HepG2 (cell line): ENCODE measurements around the gene CFAP43. TPM values are rescaled to one million over a fixed set of nuclear protein-coding genes. Genes with fewer than 3 reads are reported as not detected.

Experiments used
- AGO2 ChIP-seq: fragments of 200-400 bp; formaldehyde crosslinking; optimal IDR thresholded peaks from 2 replicates; pipeline ENCODE3; 2017; ENCODE audit warnings: mild to moderate bottlenecking, low read depth, low read length, moderate library complexity
- GABPB1 ChIP-seq: IDR thresholded peaks from 2 replicates; pipeline ENCODE4 v1.6.1; 2016; ENCODE audit warnings: mild to moderate bottlenecking, missing genetic modification reagents, moderate library complexity, missing compliant biosample characterization
- MBD4 ChIP-seq: IDR thresholded peaks from 2 replicates; pipeline ENCODE4 v1.6.1; 2012; ENCODE audit warnings: low read length, inconsistent platforms, borderline replicate concordance
- NFIC ChIP-seq: IDR thresholded peaks from 2 replicates; pipeline ENCODE4 v1.6.1; 2012; ENCODE audit warnings: mild to moderate bottlenecking, low read length, inconsistent platforms
- NKX3-1 ChIP-seq: sonication (generic); formaldehyde crosslinking; IDR thresholded peaks from 2 replicates; pipeline ENCODE4 v1.5.0; 2020; ENCODE audit warnings: missing genetic modification reagents
- NR2F6 ChIP-seq, 2 experiments: IDR thresholded peaks; 2 replicates each; pipeline ENCODE4 v1.6.1; 2016; ENCODE audit warnings: antibody characterized with exemption in 1 of 2, mild to moderate bottlenecking in 1 of 2
- PAWR ChIP-seq: sonication (generic); formaldehyde crosslinking; IDR thresholded peaks from 2 replicates; pipeline ENCODE4 v1.4.0; 2020; ENCODE audit warnings: missing genetic modification reagents, mild to moderate bottlenecking, borderline replicate concordance
- PCBP1 ChIP-seq: fragments of 200-400 bp; formaldehyde crosslinking; IDR thresholded peaks from 2 replicates; pipeline ENCODE4 v1.6.1; 2017; ENCODE audit warnings: mild to moderate bottlenecking, low read depth, low read length, borderline replicate concordance
- PTBP1 ChIP-seq: fragments of 200-400 bp; formaldehyde crosslinking; IDR thresholded peaks from 2 replicates; pipeline ENCODE4 v1.6.1; 2018; ENCODE audit warnings: low read length, low read depth; ENCODE audit not compliant: poor library complexity, severe bottlenecking
- RAD21 ChIP-seq: fragments of 450-650 bp; formaldehyde crosslinking; IDR thresholded peaks from 2 replicates; pipeline ENCODE4 v1.5.0; 2020; ENCODE audit warnings: mild to moderate bottlenecking
- REXO4 ChIP-seq: sonication (generic); formaldehyde crosslinking; IDR thresholded peaks from 2 replicates; pipeline ENCODE4 v1.8.0; 2022; ENCODE audit warnings: missing genetic modification reagents, mild to moderate bottlenecking, borderline replicate concordance
- RFXAP ChIP-seq: sonication (generic); formaldehyde crosslinking; IDR thresholded peaks from 2 replicates; pipeline ENCODE4 v1.4.0; 2020; ENCODE audit warnings: missing genetic modification reagents, borderline replicate concordance
- SMAD3 ChIP-seq: sonication (generic); formaldehyde crosslinking; IDR thresholded peaks from 2 replicates; pipeline ENCODE4 v1.4.0; 2020; ENCODE audit warnings: missing genetic modification reagents
- SMC3 ChIP-seq: IDR thresholded peaks from 2 replicates; pipeline ENCODE4 v1.6.1; 2011; ENCODE audit warnings: low read length, improper control_type of control experiment
- TBX2 ChIP-seq: sonication (generic); formaldehyde crosslinking; IDR thresholded peaks from 2 replicates; pipeline ENCODE4 v1.5.0; 2020; ENCODE audit warnings: missing genetic modification reagents, mild to moderate bottlenecking, borderline replicate concordance
- TEAD2 ChIP-seq: sonication (generic); formaldehyde crosslinking; IDR thresholded peaks from 2 replicates; pipeline ENCODE4 v1.9.0; 2021; ENCODE audit warnings: missing genetic modification reagents
- TP53 ChIP-seq: sonication (generic); formaldehyde crosslinking; conservative IDR thresholded peaks from 2 replicates; pipeline ENCODE4 v1.4.0; 2020; ENCODE audit warnings: missing genetic modification reagents
- U2AF2 ChIP-seq: fragments of 200-400 bp; formaldehyde crosslinking; IDR thresholded peaks from 2 replicates; pipeline ENCODE4 v1.6.1; 2017; ENCODE audit warnings: low read depth, mild to moderate bottlenecking, low read length
- ZC3H4 ChIP-seq: sonication (generic); formaldehyde crosslinking; IDR thresholded peaks from 2 replicates; pipeline ENCODE4 v1.4.0; 2020; ENCODE audit warnings: missing genetic modification reagents, borderline replicate concordance
- ZNF143 ChIP-seq: sonication (generic); formaldehyde crosslinking; IDR thresholded peaks from 2 replicates; pipeline ENCODE4 v1.4.0; 2020; ENCODE audit warnings: missing genetic modification reagents
- ZNF225 ChIP-seq: sonication (generic); formaldehyde crosslinking; IDR thresholded peaks from 2 replicates; pipeline ENCODE4 v1.4.0; 2020; ENCODE audit warnings: mild to moderate bottlenecking, missing genetic modification reagents
- ZNF256 ChIP-seq: sonication (generic); formaldehyde crosslinking; conservative IDR thresholded peaks from 2 replicates; pipeline ENCODE4 v1.4.0; 2020; ENCODE audit warnings: missing genetic modification reagents
- ZNF530 ChIP-seq: sonication (generic); formaldehyde crosslinking; IDR thresholded peaks from 2 replicates; pipeline ENCODE4 v1.5.0; 2020; ENCODE audit warnings: low read depth, mild to moderate bottlenecking, missing genetic modification reagents
- ZNF670 ChIP-seq: sonication (generic); formaldehyde crosslinking; IDR thresholded peaks from 2 replicates; pipeline ENCODE4 v1.8.0; 2022; ENCODE audit warnings: mild to moderate bottlenecking, missing genetic modification reagents, borderline replicate concordance
- ZNF737 ChIP-seq: sonication (generic); formaldehyde crosslinking; IDR thresholded peaks from 2 replicates; pipeline ENCODE4 v1.5.0; 2020; ENCODE audit warnings: missing genetic modification reagents, mild to moderate bottlenecking, borderline replicate concordance
- ZSCAN9 ChIP-seq: IDR thresholded peaks from 2 replicates; pipeline ENCODE4 v1.6.1; 2016; ENCODE audit warnings: borderline replicate concordance
- polyA plus RNA-seq, 8 experiments: library from polyadenylated mRNA; depleted of rRNA in 3 of 8; stranded (reverse) in 7 of 8; unstranded in 1 of 8; fragments of >200 nt; fragmentation: Illumina TruSeq in 4 of 8; extraction: Trizol in 4 of 8; gene quantifications; 2 replicates each; pipeline versions ENCODE4 v1.2.1 to v1.2.3, GENCODE V29; 2011 to 2016; ENCODE audit warnings: low read depth in 4 of 8, missing spikeins in 1 of 8, mixed read lengths in 1 of 8; ENCODE audit not compliant: insufficient read depth in 1 of 8
- total RNA-seq, 5 experiments: library from RNA; depleted of rRNA; stranded (reverse); fragments of >200 nt; fragmentation: Illumina TruSeq; extraction: Trizol; gene quantifications; 2 replicates each; pipeline ENCODE4 v1.2.3, GENCODE V29; 2016; ENCODE audit warnings: low read depth in 1 of 5
- TF ChIP-seq, protein P1 (sequence below): sonication (generic); formaldehyde crosslinking; IDR thresholded peaks from 2 replicates; pipeline ENCODE4 v1.4.0; 2020; ENCODE audit warnings: mild to moderate bottlenecking, low read depth, missing genetic modification reagents
- TF ChIP-seq, protein P2 (sequence below): IDR thresholded peaks from 2 replicates; pipeline ENCODE4 v1.6.1; 2016; ENCODE audit warnings: missing compliant biosample characterization, missing genetic modification reagents, borderline replicate concordance
- TF ChIP-seq, protein P3 (sequence below): IDR thresholded peaks from 2 replicates; pipeline ENCODE4 v1.6.1; 2016; ENCODE audit warnings: low read depth

Gene CFAP43
- total and polyA plus RNA-seq, 2 of the 13 experiments (the other 11 are each of a cell fraction or from before 2014, with no cell fraction given) = 0.24 to 0.38 TPM

DNA sequence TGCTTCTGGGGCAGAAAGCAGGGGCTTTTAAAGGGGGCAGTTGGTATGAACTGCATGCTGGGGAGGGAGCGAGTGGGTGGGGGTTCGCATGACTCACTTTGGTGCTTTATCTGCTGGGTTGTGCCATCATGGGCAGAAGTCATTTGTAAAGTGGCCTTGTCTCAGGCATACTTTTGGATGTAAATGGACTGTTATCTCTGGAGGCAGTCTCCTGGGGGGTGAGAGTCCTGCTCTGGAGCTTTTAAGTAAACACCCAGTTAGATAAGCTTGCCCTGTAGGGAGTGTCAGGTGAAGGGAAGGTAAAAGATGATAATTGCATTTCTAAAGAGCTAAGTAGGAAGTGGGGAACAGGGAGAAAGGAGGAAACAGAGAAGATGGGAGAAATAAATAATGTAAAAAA, 20.9 kb upstream of the CFAP43 start (continued):
- TF ChIP-seq NKX3-1 = no peak
- no peak for TF ChIP-seq GABPB1 (CRISPR knock-in tag)
- no peak for TF ChIP-seq ZNF530
- no peak for TF ChIP-seq AGO2
- no peak for TF ChIP-seq ZNF670 (CRISPR knock-in tag)
- peak; percentile 73; the same call in 1 of the 2 replicates for TF ChIP-seq NFIC
- 0 out of 2 replicates have a peak, but pooled peaks have one; percentile 57 for TF ChIP-seq SMAD3 (CRISPR knock-in tag)
- no peak for TF ChIP-seq U2AF2
- no peak for TF ChIP-seq RAD21
- TF ChIP-seq PCBP1 = no peak
- no peak for TF ChIP-seq PTBP1
- TF ChIP-seq TP53 (CRISPR knock-in tag) = no peak
- TF ChIP-seq, protein P1, sequence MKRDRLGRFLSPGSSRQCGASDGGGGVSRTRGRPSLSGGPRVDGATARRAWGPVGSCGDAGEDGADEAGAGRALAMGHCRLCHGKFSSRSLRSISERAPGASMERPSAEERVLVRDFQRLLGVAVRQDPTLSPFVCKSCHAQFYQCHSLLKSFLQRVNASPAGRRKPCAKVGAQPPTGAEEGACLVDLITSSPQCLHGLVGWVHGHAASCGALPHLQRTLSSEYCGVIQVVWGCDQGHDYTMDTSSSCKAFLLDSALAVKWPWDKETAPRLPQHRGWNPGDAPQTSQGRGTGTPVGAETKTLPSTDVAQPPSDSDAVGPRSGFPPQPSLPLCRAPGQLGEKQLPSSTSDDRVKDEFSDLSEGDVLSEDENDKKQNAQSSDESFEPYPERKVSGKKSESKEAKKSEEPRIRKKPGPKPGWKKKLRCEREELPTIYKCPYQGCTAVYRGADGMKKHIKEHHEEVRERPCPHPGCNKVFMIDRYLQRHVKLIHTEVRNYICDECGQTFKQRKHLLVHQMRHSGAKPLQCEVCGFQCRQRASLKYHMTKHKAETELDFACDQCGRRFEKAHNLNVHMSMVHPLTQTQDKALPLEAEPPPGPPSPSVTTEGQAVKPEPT (CRISPR knock-in tag) = no peak
- no peak for TF ChIP-seq SMC3
- no peak for TF ChIP-seq TEAD2 (CRISPR knock-in tag)
- TF ChIP-seq TBX2 (CRISPR knock-in tag) = peak; percentile 96
- TF ChIP-seq REXO4 (CRISPR knock-in tag) = no peak
- no peak for TF ChIP-seq ZC3H4 (CRISPR knock-in tag)
- TF ChIP-seq MBD4 = 0 out of 2 replicates have a peak, but pooled peaks have one; percentile 29
- TF ChIP-seq, protein P2, sequence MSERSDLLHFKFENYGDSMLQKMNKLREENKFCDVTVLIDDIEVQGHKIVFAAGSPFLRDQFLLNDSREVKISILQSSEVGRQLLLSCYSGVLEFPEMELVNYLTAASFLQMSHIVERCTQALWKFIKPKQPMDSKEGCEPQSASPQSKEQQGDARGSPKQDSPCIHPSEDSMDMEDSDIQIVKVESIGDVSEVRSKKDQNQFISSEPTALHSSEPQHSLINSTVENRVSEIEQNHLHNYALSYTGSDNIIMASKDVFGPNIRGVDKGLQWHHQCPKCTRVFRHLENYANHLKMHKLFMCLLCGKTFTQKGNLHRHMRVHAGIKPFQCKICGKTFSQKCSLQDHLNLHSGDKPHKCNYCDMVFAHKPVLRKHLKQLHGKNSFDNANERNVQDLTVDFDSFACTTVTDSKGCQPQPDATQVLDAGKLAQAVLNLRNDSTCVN (CRISPR knock-in tag) = peak; percentile 97
- peak; percentile 93 for TF ChIP-seq NR2F6 (IDR thresholded peaks at IDR 0.05)
- peak; percentile 82 for TF ChIP-seq NR2F6 (CRISPR knock-in tag; IDR thresholded peaks at IDR 0.05)
- TF ChIP-seq PAWR (CRISPR knock-in tag) = no peak
- TF ChIP-seq, protein P3, sequence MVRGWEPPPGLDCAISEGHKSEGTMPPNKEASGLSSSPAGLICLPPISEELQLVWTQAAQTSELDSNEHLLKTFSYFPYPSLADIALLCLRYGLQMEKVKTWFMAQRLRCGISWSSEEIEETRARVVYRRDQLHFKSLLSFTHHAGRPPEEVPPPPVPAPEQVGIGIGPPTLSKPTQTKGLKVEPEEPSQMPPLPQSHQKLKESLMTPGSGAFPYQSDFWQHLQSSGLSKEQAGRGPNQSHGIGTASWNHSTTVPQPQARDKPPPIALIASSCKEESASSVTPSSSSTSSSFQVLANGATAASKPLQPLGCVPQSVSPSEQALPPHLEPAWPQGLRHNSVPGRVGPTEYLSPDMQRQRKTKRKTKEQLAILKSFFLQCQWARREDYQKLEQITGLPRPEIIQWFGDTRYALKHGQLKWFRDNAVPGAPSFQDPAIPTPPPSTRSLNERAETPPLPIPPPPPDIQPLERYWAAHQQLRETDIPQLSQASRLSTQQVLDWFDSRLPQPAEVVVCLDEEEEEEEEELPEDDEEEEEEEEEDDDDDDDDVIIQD (CRISPR knock-in tag) = peak; percentile 62; the same call in 1 of the 2 replicates
- no peak for TF ChIP-seq ZNF256
- peak; percentile 33; the same call in 1 of the 2 replicates for TF ChIP-seq RFXAP (CRISPR knock-in tag)
- TF ChIP-seq ZNF737 (CRISPR knock-in tag) = no peak
- TF ChIP-seq ZSCAN9 = peak; percentile 70
- no peak for TF ChIP-seq ZNF225 (CRISPR knock-in tag)
- 0 out of 2 replicates have a peak, but pooled peaks have one; percentile 17 for TF ChIP-seq ZNF143 (CRISPR knock-in tag)
